DOHH2 (cell line): Measurements from ENCODE around the gene NR3C2.

Experiments used
- H3F3A ChIP-seq: fragments of 200-600 bp; sonication (generic), shearing (Covaris generic); 2 replicates; pipeline ENCODE4 v1.6.0; 2016; ENCODE audit warnings: antibody characterized with exemption, mild to moderate bottlenecking; ENCODE audit not compliant: control insufficient read depth, insufficient read depth
- H3K27ac ChIP-seq: fragments of 200-600 bp; sonication (generic); 2 replicates; pipeline ENCODE4 v1.5.1; 2014; ENCODE audit warnings: low read depth, mild to moderate bottlenecking, low read length, moderate library complexity
- H3K27me3 ChIP-seq: fragments of 200-600 bp; sonication (generic); 2 replicates; pipeline ENCODE4 v1.6.1; 2014; ENCODE audit warnings: mild to moderate bottlenecking, low read length, mixed read lengths; ENCODE audit not compliant: control insufficient read depth
- H3K36me3 ChIP-seq: fragments of 200-600 bp; sonication (generic); 2 replicates; pipeline ENCODE4 v1.6.1; 2014; ENCODE audit warnings: mild to moderate bottlenecking, low read length, moderate library complexity, mixed read lengths; ENCODE audit not compliant: control insufficient read depth
- H3K4me1 ChIP-seq: fragments of 200-600 bp; sonication (generic); 2 replicates; pipeline ENCODE4 v1.6.1; 2014; ENCODE audit warnings: mild to moderate bottlenecking, low read length, mixed read lengths; ENCODE audit not compliant: control insufficient read depth
- H3K4me2 ChIP-seq: fragments of 200-600 bp; sonication (generic); 2 replicates; pipeline ENCODE4 v1.6.0; 2014; ENCODE audit warnings: mild to moderate bottlenecking, low read length, moderate library complexity
- H3K4me3 ChIP-seq: fragments of 200-600 bp; sonication (generic); 2 replicates; pipeline ENCODE4 v1.5.1; 2014; ENCODE audit warnings: mild to moderate bottlenecking, low read length, mixed read lengths
- H3K79me2 ChIP-seq: fragments of 200-600 bp; sonication (generic); 2 replicates; pipeline ENCODE4 v1.6.1; 2014; ENCODE audit warnings: mild to moderate bottlenecking, low read length, mixed read lengths; ENCODE audit not compliant: control insufficient read depth
- H3K9me2 ChIP-seq: fragments of 200-600 bp; sonication (generic); replicated peaks from 2 replicates; pipeline ENCODE4 v1.6.1; 2014; ENCODE audit warnings: mild to moderate bottlenecking, low read length, mixed read lengths; ENCODE audit not compliant: control insufficient read depth
- H3K9me3 ChIP-seq: fragments of 200-600 bp; sonication (generic); 2 replicates; pipeline ENCODE4 v1.6.1; 2014; ENCODE audit warnings: antibody characterized with exemption, low read length, mixed read lengths; ENCODE audit not compliant: control insufficient read depth, insufficient read depth
- H4K20me1 ChIP-seq: fragments of 200-600 bp; sonication (generic); 2 replicates; pipeline ENCODE4 v1.6.0; 2014; ENCODE audit warnings: low read depth, mild to moderate bottlenecking, antibody characterized with exemption, low read length, moderate library complexity; ENCODE audit not compliant: control insufficient read depth, insufficient read depth
- CTCF ChIP-seq: fragments of 200-600 bp; sonication (generic); IDR thresholded peaks from one replicate; pipeline ENCODE4 v1.5.1; 2014; ENCODE audit warnings: antibody characterized with exemption, mild to moderate bottlenecking, low read depth, low read length; ENCODE audit not compliant: poor library complexity, severe bottlenecking
- EZH2phosphoT487 ChIP-seq: fragments of 200-600 bp; sonication (generic); IDR thresholded peaks from 2 replicates; pipeline ENCODE4 v1.6.1; 2017; ENCODE audit warnings: borderline replicate concordance, mild to moderate bottlenecking, antibody characterized with exemption, low read length, moderate library complexity, mixed read lengths

NR3C2 gene

GRCh38 chr4:148355442-148356123 is 86.6 kb downstream of the NR3C2 start:
- TF ChIP-seq CTCF (no peak), EZH2phosphoT487 (no peak)
- H3K4me2 ChIP-seq, result no peak overlapping the region
- H3K27me3 ChIP-seq, result no peaks in the 10 kb centered on the region
- H3F3A ChIP-seq, result no peaks in the 10 kb centered on the region
- no peaks in the 10 kb centered on the region for H3K4me1 ChIP-seq
- no peaks in the 10 kb centered on the region for H3K9me2 ChIP-seq
- no peak overlapping the region for H3K4me3 ChIP-seq
- H3K79me2 ChIP-seq, result no peaks in the 10 kb centered on the region
- H3K27ac ChIP-seq, result no peak overlapping the region
- no peaks in the 10 kb centered on the region for H3K9me3 ChIP-seq
- H4K20me1 ChIP-seq, result no peaks in the 10 kb centered on the region
- H3K36me3 ChIP-seq, result no peaks in the 10 kb centered on the region

DNA sequence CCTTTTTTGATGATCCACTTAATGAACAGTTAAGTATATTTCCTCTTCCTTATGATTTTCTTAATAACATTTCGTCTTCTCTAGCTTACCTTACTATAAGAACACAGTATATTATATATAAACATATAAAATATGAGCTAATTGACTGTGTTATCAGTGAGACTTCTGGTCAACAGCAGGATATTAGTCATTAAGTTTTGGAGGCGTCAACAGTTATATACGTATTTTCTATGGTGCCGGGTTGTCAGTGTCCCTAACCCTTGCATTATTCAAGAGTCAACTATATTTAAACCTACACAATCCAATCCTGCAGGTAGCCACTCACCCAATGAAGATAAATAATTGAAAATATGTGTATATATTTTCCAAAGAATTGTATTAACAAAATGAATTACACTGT is 88.0 kb downstream of the NR3C2 start:
- Histone ChIP-seq H3K27me3 (no peaks in the 10 kb centered on the region), H3F3A (no peaks in the 10 kb centered on the region), H3K4me3 (no peak overlapping the region), H4K20me1 (no peaks in the 10 kb centered on the region), H3K36me3 (no peaks in the 10 kb centered on the region), H3K4me2 (no peak overlapping the region), H3K4me1 (no peaks in the 10 kb centered on the region), H3K79me2 (no peaks in the 10 kb centered on the region), H3K27ac (no peak overlapping the region), H3K9me3 (no peaks in the 10 kb centered on the region), H3K9me2 (no peaks in the 10 kb centered on the region)
- TF ChIP-seq CTCF, result no peak
- TF ChIP-seq EZH2phosphoT487, result no peak

DNA sequence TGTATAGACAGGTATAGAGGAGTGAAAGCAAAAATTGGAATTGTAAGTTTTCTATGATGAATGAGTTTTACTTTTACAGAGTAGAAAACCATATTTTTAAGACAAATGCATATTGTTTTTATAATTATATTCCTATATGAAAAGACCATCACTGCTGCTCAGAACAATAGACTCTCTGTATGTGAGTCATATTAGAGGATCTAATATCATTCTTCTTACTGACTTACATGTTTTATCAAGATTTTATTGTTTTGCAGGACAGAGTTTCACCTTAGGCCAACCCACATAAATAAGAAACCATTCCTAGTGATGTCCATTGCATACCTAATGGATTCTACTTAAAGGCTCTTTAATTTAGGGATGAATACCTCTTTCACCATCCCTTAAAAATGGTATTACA is 88.6 kb downstream of the NR3C2 start:
- Histone ChIP-seq H3K79me2 (no peaks in the 10 kb centered on the region), H3F3A (no peaks in the 10 kb centered on the region), H3K4me1 (no peaks in the 10 kb centered on the region), H3K27me3 (no peaks in the 10 kb centered on the region), H3K36me3 (no peaks in the 10 kb centered on the region), H4K20me1 (no peaks in the 10 kb centered on the region), H3K9me3 (no peaks in the 10 kb centered on the region), H3K9me2 (no peaks in the 10 kb centered on the region), H3K4me2 (no peak overlapping the region), H3K27ac (no peak overlapping the region), H3K4me3 (no peak overlapping the region)
- TF ChIP-seq CTCF (no peak), EZH2phosphoT487 (no peak)
